ENCODE data around the gene PEPD. TPM values are rescaled to one million over a fixed set of nuclear protein-coding genes. Genes with fewer than 3 reads are reported as not detected.

PEPD gene
- total RNA-seq, 3 donors from 2014 or later: 42.1 to 127 (median 82.3) TPM

DNA sequence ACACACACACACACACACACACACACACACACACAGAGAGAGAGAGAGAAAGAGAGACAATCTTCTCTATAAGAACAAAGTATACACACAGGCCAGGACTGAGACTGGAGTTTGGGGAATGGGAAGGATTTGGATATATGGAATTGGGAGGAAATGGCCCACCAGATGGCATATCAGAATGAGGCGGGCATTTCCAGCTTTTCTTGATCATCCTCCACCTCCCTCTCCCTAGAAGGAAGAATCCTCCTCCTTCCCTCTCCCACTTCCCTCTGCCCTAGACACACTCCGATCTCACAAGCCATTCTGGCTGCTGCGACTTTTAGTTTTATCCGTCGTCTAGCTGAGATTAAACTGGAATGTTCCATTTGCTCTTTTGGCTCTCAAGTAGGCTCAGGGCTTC lies 158.1 kb downstream of the PEPD start:
- H3K27me3 ChIP-seq: no peaks in the 10 kb centered on the region
- TF ChIP-seq, protein P1, sequence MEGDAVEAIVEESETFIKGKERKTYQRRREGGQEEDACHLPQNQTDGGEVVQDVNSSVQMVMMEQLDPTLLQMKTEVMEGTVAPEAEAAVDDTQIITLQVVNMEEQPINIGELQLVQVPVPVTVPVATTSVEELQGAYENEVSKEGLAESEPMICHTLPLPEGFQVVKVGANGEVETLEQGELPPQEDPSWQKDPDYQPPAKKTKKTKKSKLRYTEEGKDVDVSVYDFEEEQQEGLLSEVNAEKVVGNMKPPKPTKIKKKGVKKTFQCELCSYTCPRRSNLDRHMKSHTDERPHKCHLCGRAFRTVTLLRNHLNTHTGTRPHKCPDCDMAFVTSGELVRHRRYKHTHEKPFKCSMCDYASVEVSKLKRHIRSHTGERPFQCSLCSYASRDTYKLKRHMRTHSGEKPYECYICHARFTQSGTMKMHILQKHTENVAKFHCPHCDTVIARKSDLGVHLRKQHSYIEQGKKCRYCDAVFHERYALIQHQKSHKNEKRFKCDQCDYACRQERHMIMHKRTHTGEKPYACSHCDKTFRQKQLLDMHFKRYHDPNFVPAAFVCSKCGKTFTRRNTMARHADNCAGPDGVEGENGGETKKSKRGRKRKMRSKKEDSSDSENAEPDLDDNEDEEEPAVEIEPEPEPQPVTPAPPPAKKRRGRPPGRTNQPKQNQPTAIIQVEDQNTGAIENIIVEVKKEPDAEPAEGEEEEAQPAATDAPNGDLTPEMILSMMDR (IDR thresholded peaks at IDR 0.05): no peak
- no peak for TF ChIP-seq POLR2AphosphoS5 (IDR thresholded peaks at IDR 0.05)
- no peak for TF ChIP-seq POLR2A (IDR thresholded peaks at IDR 0.05)
- intact Hi-C loops (cut with DNase I; ENCODE audit: low total_unique reads): no loop called here

DNA sequence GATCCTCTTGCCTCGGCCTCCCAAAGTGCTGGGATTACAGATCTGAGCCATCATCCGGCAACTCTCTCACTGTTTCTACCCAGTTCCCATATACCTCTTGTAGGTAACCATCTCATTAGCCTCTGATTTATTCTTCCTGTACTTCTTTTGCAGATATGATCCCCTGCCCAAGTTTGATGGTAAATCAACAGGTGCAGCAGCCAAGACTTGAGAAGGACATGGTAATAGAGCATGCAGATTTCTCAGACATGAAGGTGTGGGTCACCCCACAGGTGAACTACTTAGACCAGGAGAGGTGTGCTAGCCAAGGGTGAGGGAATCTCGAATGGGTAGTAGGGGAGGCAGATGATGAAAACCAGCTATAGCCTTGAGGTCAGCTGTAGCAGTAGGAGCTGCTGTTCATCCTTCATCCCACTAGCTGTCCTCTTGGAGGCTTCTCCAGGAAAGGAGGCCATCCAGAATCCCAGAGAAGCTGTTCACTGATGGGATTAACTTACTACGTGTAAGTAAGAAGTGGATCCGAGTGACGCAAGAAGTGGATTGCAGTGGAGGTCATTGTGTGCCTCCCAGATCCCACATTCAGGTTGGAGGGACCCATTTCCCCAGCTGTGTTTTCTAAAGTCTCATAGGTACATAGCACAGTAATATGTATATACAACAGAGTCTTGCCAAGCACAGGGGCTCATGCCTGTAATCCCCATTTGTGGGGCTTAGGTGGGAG lies 158.9 kb downstream of the PEPD start:
- no peak overlapping the region for H3K27ac ChIP-seq
- H3K9me3 ChIP-seq: no peaks in the 10 kb centered on the region
- H3K27me3 ChIP-seq: no peaks in the 10 kb centered on the region
- no peaks in the 10 kb centered on the region for H3K4me1 ChIP-seq
- H3K36me3 ChIP-seq: no peaks in the 10 kb centered on the region
- no peak overlapping the region for H3K4me3 ChIP-seq
- no peak for DNase-seq (ENCODE audit: low spot score in 2 of 2)
- intact Hi-C loops (cut with DNase I; ENCODE audit: low total_unique reads): no loop called here
- TF ChIP-seq, protein P1 (IDR thresholded peaks at IDR 0.05): no peak
- TF ChIP-seq POLR2AphosphoS5 (IDR thresholded peaks at IDR 0.05) (no peak), POLR2A (IDR thresholded peaks at IDR 0.05) (no peak)

More for the DNA sequence above, 158.1 kb downstream of the PEPD start:
- Histone ChIP-seq H3K27ac (no peak overlapping the region), H3K36me3 (no peaks in the 10 kb centered on the region), H3K4me1 (no peaks in the 10 kb centered on the region), H3K4me3 (no peak overlapping the region), H3K9me3 (no peaks in the 10 kb centered on the region)
- no peak for DNase-seq (ENCODE audit: low spot score in 2 of 2)

DNA sequence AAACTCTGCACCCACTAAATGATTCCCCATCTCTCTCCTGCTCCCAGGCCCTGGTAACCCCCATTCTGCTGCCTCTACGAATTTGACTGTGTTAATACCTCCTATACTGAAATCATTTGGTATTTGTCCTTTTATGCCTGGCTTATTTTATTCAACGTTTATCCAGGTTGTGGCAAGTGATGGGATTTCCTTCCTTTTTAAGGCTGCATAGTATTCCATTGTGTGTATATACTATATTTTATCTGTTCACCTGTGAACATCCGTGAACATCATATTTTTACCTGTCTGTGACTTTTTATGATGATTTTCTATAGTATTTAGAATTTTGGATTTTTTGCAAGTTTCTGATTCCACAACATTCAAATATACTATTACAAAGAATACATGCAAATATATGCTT lies 162.0 kb downstream of the PEPD start:
- Histone ChIP-seq H3K4me3 (no peak overlapping the region), H3K27me3 (no peaks in the 10 kb centered on the region), H3K4me1 (no peaks in the 10 kb centered on the region), H3K27ac (no peak overlapping the region), H3K36me3 (no peaks in the 10 kb centered on the region), H3K9me3 (no peaks in the 10 kb centered on the region)
- TF ChIP-seq POLR2A (IDR thresholded peaks at IDR 0.05) (no peak), POLR2AphosphoS5 (IDR thresholded peaks at IDR 0.05) (no peak)
- TF ChIP-seq, protein P1 (IDR thresholded peaks at IDR 0.05): no peak
- intact Hi-C loops (cut with DNase I; ENCODE audit: low total_unique reads): no loop called here
- DNase-seq (ENCODE audit: low spot score in 2 of 2): no peak

DNA sequence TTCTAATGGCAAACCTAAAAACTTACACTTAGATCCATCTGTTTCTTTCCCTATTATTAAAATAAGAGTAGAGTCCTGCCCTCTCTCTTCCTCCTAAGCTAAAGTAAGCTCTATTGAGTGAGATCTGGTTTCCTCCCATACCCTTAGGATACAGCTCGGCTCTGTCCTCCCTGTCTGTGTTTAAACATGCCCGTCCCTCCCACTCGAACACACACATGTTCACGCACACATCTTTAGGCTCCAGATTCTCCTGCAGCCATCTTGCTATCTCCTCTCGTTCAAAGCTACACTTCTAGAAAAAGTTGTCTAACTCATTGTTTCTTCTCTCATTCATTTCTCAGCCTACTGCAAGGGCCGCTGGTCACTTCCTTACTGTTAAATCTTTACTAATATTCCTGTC lies 163.2 kb downstream of the PEPD start:
- H3K27me3 ChIP-seq: no peaks in the 10 kb centered on the region
- H3K4me1 ChIP-seq: no peaks in the 10 kb centered on the region
- no peak for TF ChIP-seq POLR2AphosphoS5 (IDR thresholded peaks at IDR 0.05)
- TF ChIP-seq, protein P1 (IDR thresholded peaks at IDR 0.05): no peak
- TF ChIP-seq POLR2A (IDR thresholded peaks at IDR 0.05): no peak
- H3K4me3 ChIP-seq: no peak overlapping the region
- no peaks in the 10 kb centered on the region for H3K9me3 ChIP-seq
- intact Hi-C loops (cut with DNase I; ENCODE audit: low total_unique reads): no loop called here
- no peak for DNase-seq (ENCODE audit: low spot score in 2 of 2)
- H3K36me3 ChIP-seq: no peaks in the 10 kb centered on the region
- no peak overlapping the region for H3K27ac ChIP-seq

DNA sequence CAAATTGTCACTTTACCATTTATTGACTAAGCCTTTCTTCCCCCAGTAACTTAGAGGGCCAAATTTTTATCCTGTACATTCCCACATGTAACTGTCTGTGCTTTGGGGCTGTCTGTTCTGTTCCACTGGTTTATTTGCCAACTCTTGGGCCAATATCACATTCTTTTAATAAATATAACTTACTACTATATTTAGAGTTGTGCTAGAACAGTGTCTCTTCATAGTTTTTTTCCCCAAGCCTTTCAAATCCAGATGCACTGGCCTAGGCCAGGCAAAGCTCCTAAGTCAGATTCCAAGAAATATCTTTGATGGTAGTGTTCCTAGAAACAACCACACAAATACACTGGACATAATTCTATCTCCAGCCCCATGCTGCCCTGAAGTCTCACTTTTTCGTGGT lies 164.0 kb downstream of the PEPD start:
- Histone ChIP-seq H3K27me3 (no peaks in the 10 kb centered on the region), H3K27ac (no peak overlapping the region), H3K4me1 (no peaks in the 10 kb centered on the region), H3K4me3 (no peak overlapping the region), H3K9me3 (no peaks in the 10 kb centered on the region), H3K36me3 (no peaks in the 10 kb centered on the region)
- TF ChIP-seq POLR2AphosphoS5 (IDR thresholded peaks at IDR 0.05): no peak
- TF ChIP-seq, protein P1 (IDR thresholded peaks at IDR 0.05): no peak
- no peak for TF ChIP-seq POLR2A (IDR thresholded peaks at IDR 0.05)
- intact Hi-C loops (cut with DNase I; ENCODE audit: low total_unique reads): no loop called here
- DNase-seq (ENCODE audit: low spot score in 2 of 2): no peak
